ENCODE data around the gene GPC6.

Gene GPC6

GRCh38 chr13:94121686-94122085 lies 895.1 kb downstream of the GPC6 start:
- Histone ChIP-seq H3K9me3 (ENCODE audit: control insufficient read depth, insufficient read depth, low read depth, low read length) (no peaks in the 10 kb centered on the region), H3K36me3 (ENCODE audit: control insufficient read depth in 2 of 2, insufficient read depth in 1 of 2, low read length in 2 of 2) (no peaks in the 10 kb centered on the region), H3K4me3 (ENCODE audit: low read depth, low read length) (no peak overlapping the region), H3K27ac (ENCODE audit: extremely low read depth, low read depth, low read length) (no peak overlapping the region), H3K4me1 (ENCODE audit: control insufficient read depth, insufficient read depth, low read length) (no peaks in the 10 kb centered on the region)
- POLR2A ChIA-PET: no interaction called here
- TF ChIP-seq, protein P1, sequence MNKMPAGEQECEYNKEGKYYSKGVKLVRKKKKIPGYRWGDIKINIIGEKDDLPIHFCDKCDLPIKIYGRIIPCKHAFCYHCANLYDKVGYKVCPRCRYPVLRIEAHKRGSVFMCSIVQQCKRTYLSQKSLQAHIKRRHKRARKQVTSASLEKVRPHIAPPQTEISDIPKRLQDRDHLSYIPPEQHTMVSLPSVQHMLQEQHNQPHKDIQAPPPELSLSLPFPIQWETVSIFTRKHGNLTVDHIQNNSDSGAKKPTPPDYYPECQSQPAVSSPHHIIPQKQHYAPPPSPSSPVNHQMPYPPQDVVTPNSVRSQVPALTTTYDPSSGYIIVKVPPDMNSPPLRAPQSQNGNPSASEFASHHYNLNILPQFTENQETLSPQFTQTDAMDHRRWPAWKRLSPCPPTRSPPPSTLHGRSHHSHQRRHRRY (tag by site-specific recombination; IDR thresholded peaks at IDR 0.05): no peak
- TF ChIP-seq OSR2 (tag by site-specific recombination; IDR thresholded peaks at IDR 0.05): peak; percentile 58
- CTCF ChIA-PET: no interaction called here

DNA sequence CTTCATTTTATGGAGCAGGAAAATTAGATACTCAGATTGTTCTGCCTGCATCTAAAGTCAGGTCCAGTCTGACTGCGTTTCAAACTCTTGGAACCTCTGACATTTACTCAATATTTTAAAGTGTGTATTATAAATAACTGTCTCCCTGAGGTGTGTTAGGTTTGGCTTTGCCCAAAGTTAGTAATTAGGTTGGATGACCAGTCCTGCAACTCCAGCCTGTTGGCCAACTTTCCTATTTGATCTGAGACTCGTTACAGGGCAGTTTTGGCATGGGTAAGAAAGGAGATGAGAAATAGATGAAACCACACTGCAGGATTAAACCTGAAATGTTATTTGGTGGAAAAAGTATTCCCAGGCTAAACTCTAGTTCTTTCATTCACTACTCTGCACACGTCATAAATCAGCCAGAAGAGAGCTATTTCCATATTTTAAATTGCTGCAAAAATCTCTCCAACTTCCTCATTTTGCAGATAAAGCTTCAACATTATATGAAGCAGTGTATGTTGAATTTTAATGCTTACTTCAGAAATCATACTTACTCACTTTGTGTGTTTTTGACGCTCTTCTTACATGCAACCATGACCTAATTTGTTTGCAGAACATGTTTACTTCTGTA lies 895.8 kb downstream of the GPC6 start:
- Histone ChIP-seq H3K4me3 (ENCODE audit: low read depth, low read length) (no peak overlapping the region), H3K27ac (ENCODE audit: extremely low read depth, low read depth, low read length) (no peak overlapping the region), H3K36me3 (ENCODE audit: control insufficient read depth in 2 of 2, insufficient read depth in 1 of 2, low read length in 2 of 2) (no peaks in the 10 kb centered on the region), H3K9me3 (ENCODE audit: control insufficient read depth, insufficient read depth, low read depth, low read length) (no peaks in the 10 kb centered on the region), H3K4me1 (ENCODE audit: control insufficient read depth, insufficient read depth, low read length) (no peaks in the 10 kb centered on the region)
- no peak for TF ChIP-seq ZNF23 (tag by site-specific recombination; IDR thresholded peaks at IDR 0.05; ENCODE audit: borderline replicate concordance)
- no peak for TF ChIP-seq ZNF768 (tag by site-specific recombination; IDR thresholded peaks at IDR 0.05)
- TF ChIP-seq ZNF488 (tag by site-specific recombination; IDR thresholded peaks at IDR 0.05): no peak
- no peak for TF ChIP-seq TSHZ1 (tag by site-specific recombination; IDR thresholded peaks at IDR 0.05; ENCODE audit: borderline replicate concordance)
- no peak for TF ChIP-seq ZNF175 (tag by site-specific recombination; IDR thresholded peaks at IDR 0.05)
- TF ChIP-seq ZNF37A (tag by site-specific recombination; IDR thresholded peaks at IDR 0.05): no peak
- no peak for TF ChIP-seq ZNF140 (tag by site-specific recombination; IDR thresholded peaks at IDR 0.05)
- TF ChIP-seq ZNF521 (tag by site-specific recombination; IDR thresholded peaks at IDR 0.05): no peak
- no peak for TF ChIP-seq ZBTB8A (tag by site-specific recombination; IDR thresholded peaks at IDR 0.05)
- no peak for TF ChIP-seq ZNF76 (tag by site-specific recombination; IDR thresholded peaks at IDR 0.05; ENCODE audit: borderline replicate concordance, low read depth)
- TF ChIP-seq GLI2 (tag by site-specific recombination; IDR thresholded peaks at IDR 0.05; ENCODE audit: borderline replicate concordance, low read depth): no peak
- TF ChIP-seq ZBTB20 (tag by site-specific recombination; IDR thresholded peaks at IDR 0.05): no peak
- no peak for TF ChIP-seq ZNF707 (tag by site-specific recombination; IDR thresholded peaks at IDR 0.05)
- TF ChIP-seq ZNF292 (tag by site-specific recombination; IDR thresholded peaks at IDR 0.05; ENCODE audit: borderline replicate concordance, low read depth): no peak
- no peak for TF ChIP-seq TCF7L2 (IDR thresholded peaks at IDR 0.05; ENCODE audit: borderline replicate concordance, low read depth, low read length)
- POLR2A ChIA-PET: no interaction called here
- CTCF ChIA-PET: interaction anchor here (0.6 kb wide), 1 partner anchor 57 kb away, joined by 3 read pairs; no protein-coding TSS in a partner anchor

GRCh38 chr13:94123557-94123956 lies 897.0 kb downstream of the GPC6 start:
- no peaks in the 10 kb centered on the region for H3K36me3 ChIP-seq (ENCODE audit: control insufficient read depth in 2 of 2, insufficient read depth in 1 of 2, low read length in 2 of 2)
- ChIA-PET POLR2A (no interaction called here), CTCF (no interaction called here)
- no peaks in the 10 kb centered on the region for H3K9me3 ChIP-seq (ENCODE audit: control insufficient read depth, insufficient read depth, low read depth, low read length)
- H3K4me1 ChIP-seq (ENCODE audit: control insufficient read depth, insufficient read depth, low read length): no peaks in the 10 kb centered on the region
- H3K27ac ChIP-seq (ENCODE audit: extremely low read depth, low read depth, low read length): no peak overlapping the region
- no peak overlapping the region for H3K4me3 ChIP-seq (ENCODE audit: low read depth, low read length)
- TF ChIP-seq ZNF571 (tag by site-specific recombination; IDR thresholded peaks at IDR 0.05): no peak
- TF ChIP-seq ZNF157 (tag by site-specific recombination; IDR thresholded peaks at IDR 0.05): no peak
- no peak for TF ChIP-seq ZNF555 (tag by site-specific recombination; conservative IDR thresholded peaks at IDR 0.05)
- no peak for TF ChIP-seq ZNF391 (tag by site-specific recombination; IDR thresholded peaks at IDR 0.05; ENCODE audit: borderline replicate concordance, low read depth)
- TF ChIP-seq ZBTB20 (tag by site-specific recombination; IDR thresholded peaks at IDR 0.05): no peak
- TF ChIP-seq, protein P2, sequence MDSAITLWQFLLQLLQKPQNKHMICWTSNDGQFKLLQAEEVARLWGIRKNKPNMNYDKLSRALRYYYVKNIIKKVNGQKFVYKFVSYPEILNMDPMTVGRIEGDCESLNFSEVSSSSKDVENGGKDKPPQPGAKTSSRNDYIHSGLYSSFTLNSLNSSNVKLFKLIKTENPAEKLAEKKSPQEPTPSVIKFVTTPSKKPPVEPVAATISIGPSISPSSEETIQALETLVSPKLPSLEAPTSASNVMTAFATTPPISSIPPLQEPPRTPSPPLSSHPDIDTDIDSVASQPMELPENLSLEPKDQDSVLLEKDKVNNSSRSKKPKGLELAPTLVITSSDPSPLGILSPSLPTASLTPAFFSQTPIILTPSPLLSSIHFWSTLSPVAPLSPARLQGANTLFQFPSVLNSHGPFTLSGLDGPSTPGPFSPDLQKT (IDR thresholded peaks at IDR 0.05; ENCODE audit: borderline replicate concordance, low read depth, low read length): no peak
- TF ChIP-seq ZNF510 (tag by site-specific recombination; IDR thresholded peaks at IDR 0.05; ENCODE audit: insufficient replicate concordance): no peak
- TF ChIP-seq ZSCAN5A (tag by site-specific recombination; IDR thresholded peaks at IDR 0.05): no peak
